HUDEP-2 (cell line): ENCODE results near the gene HSPA1B.

Experiments
- DNase-seq, 76 experiments: peaks; one replicate each; lab custom pipeline; 2025; ENCODE audit not compliant: unreplicated experiment in 76 of 76; lab: John Stamatoyannopoulos, UW

Gene HSPA1B

DNA sequence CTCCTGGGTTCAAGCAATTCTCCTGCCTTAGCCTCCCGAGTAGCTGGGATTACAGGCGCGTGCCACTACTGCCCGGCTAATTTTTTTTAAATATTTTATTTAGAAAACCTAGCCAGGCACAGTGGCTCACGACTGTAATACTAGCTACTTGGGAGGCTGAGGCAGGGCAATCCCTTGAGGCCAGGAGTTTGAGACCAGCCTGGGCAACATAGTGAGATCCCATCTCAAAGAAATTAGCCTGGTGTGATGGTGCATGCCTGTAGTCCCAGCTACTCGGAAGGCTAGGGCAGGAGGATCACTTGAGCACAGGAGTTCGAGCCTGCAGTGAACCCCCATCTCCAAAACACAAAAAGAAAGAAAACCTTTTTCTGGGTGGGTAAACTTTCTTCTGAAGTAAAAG lies 48.8 kb downstream of the HSPA1B start:
- DNase-seq = no peak

DNA sequence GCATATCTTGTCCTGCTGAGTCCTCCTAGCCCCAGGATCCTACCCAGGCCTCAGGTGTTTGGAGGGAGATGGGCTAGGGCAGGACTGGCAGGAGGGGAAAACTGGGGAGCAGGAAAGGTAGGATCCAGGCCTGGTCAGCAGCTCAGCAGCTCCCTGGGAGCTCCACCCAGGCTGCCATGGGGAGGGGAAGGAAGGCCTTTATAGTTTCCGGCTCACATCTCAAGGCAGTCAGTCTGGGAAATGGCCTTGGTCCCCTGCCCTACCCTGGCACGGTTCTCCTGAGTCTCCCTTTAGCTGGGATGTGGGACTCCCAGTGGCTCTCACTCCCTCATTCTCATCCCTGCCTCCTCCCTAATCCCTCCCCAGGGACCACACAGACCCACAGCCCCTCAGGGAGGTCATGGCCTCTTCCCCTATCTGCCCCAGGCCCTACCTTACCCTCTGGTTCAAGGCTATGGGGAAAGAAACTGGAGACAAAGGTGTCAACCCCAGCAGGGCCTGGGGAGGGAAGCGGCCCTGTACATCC lies 49.6 kb downstream of the HSPA1B start:
- no peak for DNase-seq

DNA sequence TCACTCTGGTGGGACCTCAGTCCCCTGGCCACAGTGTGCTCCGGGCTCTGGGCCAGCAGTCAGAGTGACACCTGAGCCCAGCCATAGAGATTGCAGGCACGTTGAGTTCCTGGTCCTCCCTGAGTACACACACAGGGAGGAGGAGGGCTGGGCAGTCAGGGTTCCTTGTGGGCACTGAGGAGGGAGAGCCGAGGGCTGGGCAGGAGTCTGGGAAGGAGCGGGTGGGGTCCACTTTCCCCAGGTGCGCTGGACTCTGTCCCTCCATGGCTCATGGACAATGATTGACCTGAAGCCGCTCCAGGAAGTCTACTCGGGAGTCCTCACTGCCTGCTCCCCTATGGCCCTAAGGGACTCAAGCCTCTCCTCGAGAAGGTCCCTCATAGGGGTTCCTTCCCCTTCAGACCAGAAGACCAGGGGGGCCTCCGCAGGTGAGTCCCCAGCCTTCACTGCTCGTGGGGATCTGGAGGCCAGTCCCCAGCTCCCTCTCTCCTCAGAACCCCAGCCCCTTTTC lies 50.2 kb downstream of the HSPA1B start:
- DNase-seq = no peak

GRCh38 chr6:31878222-31878621 lies 50.7 kb downstream of the HSPA1B start:
- no peak for DNase-seq

DNA sequence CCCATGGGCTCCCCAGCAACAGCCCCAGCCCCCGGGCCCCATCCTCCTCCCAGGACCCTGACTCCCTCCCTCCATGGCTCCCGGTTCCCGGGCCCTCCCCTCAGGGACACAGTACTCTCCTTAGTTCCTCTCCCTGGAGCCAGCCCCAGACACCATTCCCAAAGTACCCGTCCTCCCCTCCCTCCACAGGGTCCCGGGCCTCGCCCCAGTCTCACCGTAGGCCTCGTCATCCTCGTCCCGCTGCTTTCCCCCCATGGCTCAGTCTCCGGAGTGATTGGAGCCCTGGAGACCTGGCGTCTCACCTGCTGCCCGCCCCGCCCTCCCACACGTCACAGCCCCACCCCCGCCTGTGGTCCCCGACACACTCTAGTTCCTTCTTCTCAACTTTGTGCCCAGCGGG lies 51.2 kb downstream of the HSPA1B start, which contains the start of gene SLC44A4:
SLC44A4 (minus strand) TSS at position 272 of the 400 bp plus-strand sequence; CDS start at position 255, 17 bp downstream.
- no peak for DNase-seq

- DNase-seq = no peak
Observed at GRCh38 chr6:31879143-31879542, 51.6 kb downstream of the HSPA1B start.
